Neuronal stem cell (in vitro differentiated cells): ENCODE data around the gene LSM6.

Experiments
- DNase-seq: peaks from one replicate; pipeline ENCODE4 v3.0.0-alpha.2; 2013; ENCODE audit warnings: low spot score
- H2AFZ ChIP-seq: one replicate; pipeline ENCODE4 v1.6.1; 2013; ENCODE audit warnings: mild to moderate bottlenecking, low read length, inconsistent platforms
- H2AK5ac ChIP-seq: 2 replicates; pipeline ENCODE4 v1.6.1; 2013; ENCODE audit warnings: low read depth, mild to moderate bottlenecking, inconsistent platforms, low read length, moderate library complexity, mixed read lengths
- H2BK120ac ChIP-seq: 2 replicates; pipeline ENCODE4 v1.6.1; 2013; ENCODE audit warnings: low read depth, mild to moderate bottlenecking, inconsistent platforms, low read length, moderate library complexity, mixed read lengths
- H2BK12ac ChIP-seq: one replicate; pipeline ENCODE4 v1.6.1; 2013; ENCODE audit warnings: low read length, inconsistent platforms
- H2BK15ac ChIP-seq: 2 replicates; pipeline ENCODE4 v1.6.1; 2013; ENCODE audit warnings: mild to moderate bottlenecking, low read length, inconsistent platforms, mixed read lengths
- H2BK5ac ChIP-seq: one replicate; pipeline ENCODE4 v1.6.1; 2013; ENCODE audit warnings: inconsistent platforms, mild to moderate bottlenecking, low read length, moderate library complexity
- H3K14ac ChIP-seq: one replicate; pipeline ENCODE4 v1.6.1; 2013; ENCODE audit warnings: low read length, inconsistent platforms
- H3K18ac ChIP-seq: 2 replicates; pipeline ENCODE4 v1.6.1; 2013; ENCODE audit warnings: low read length, inconsistent platforms
- H3K23ac ChIP-seq: 2 replicates; pipeline ENCODE4 v1.6.1; 2013; ENCODE audit warnings: low read depth, mild to moderate bottlenecking, mixed read lengths, low read length, inconsistent platforms; ENCODE audit not compliant: poor library complexity
- H3K27ac ChIP-seq: replicated peaks from 3 replicates; pipeline ENCODE4 v1.5.1; 2013; ENCODE audit warnings: low read length, inconsistent platforms
- H3K27me3 ChIP-seq, 3 experiments: 2 replicates each; pipeline ENCODE4 v1.6.1; 2013; ENCODE audit warnings: low read length in 3 of 3, mild to moderate bottlenecking in 2 of 3, inconsistent platforms in 1 of 3, low read depth in 1 of 3, mixed read lengths in 1 of 3, moderate library complexity in 1 of 3; ENCODE audit not compliant: control insufficient read depth in 3 of 3, insufficient read depth in 3 of 3
- H3K36me3 ChIP-seq, 2 donors: replicated peaks in 1 of 2; 2 replicates each; pipeline ENCODE4 v1.6.1; 2013; ENCODE audit warnings: low read length in 2 of 2; ENCODE audit not compliant: control insufficient read depth in 2 of 2, insufficient read depth in 2 of 2
- H3K4ac ChIP-seq: 2 replicates; pipeline ENCODE4 v1.6.1; 2013; ENCODE audit warnings: inconsistent platforms, mild to moderate bottlenecking, low read length, moderate library complexity
- H3K4me1 ChIP-seq, 2 donors: 1 replicate in 1 of 2; 2 replicates in 1 of 2; pipeline ENCODE4 v1.6.1; 2013; ENCODE audit warnings: low read length in 2 of 2, low read depth in 1 of 2; ENCODE audit not compliant: control insufficient read depth in 2 of 2, insufficient read depth in 1 of 2
- H3K4me2 ChIP-seq: one replicate; pipeline ENCODE4 v1.6.1; 2013; ENCODE audit warnings: mild to moderate bottlenecking, low read length, inconsistent platforms; ENCODE audit not compliant: insufficient read depth, poor library complexity, severe bottlenecking
- H3K4me3 ChIP-seq, 2 donors: 2 replicates each; pipeline ENCODE4 v1.5.1; 2013; ENCODE audit warnings: low read length in 2 of 2, mild to moderate bottlenecking in 2 of 2, inconsistent platforms in 1 of 2, moderate library complexity in 1 of 2
- H3K79me1 ChIP-seq: one replicate; pipeline ENCODE4 v1.6.1; 2013; ENCODE audit warnings: low read depth, mild to moderate bottlenecking, inconsistent platforms, low read length, moderate library complexity
- H3K9ac ChIP-seq: one replicate; pipeline ENCODE4 v1.6.1; 2013; ENCODE audit warnings: mild to moderate bottlenecking, low read depth, low read length, inconsistent platforms; ENCODE audit not compliant: poor library complexity
- H3K9me3 ChIP-seq, 2 donors: replicated peaks in 1 of 2; 2 replicates each; pipeline versions ENCODE3 to v1.6.1; 2013; ENCODE audit warnings: low read length in 2 of 2, mild to moderate bottlenecking in 2 of 2, inconsistent platforms in 1 of 2, low read depth in 1 of 2, mixed read lengths in 1 of 2, moderate library complexity in 1 of 2; ENCODE audit not compliant: control insufficient read depth in 2 of 2, insufficient read depth in 1 of 2
- H4K8ac ChIP-seq: one replicate; pipeline ENCODE4 v1.6.1; 2013; ENCODE audit warnings: low read depth, mild to moderate bottlenecking, inconsistent platforms, low read length, moderate library complexity
- H4K91ac ChIP-seq: one replicate; pipeline ENCODE4 v1.6.1; 2013; ENCODE audit warnings: low read length, low read depth, mild to moderate bottlenecking, inconsistent platforms; ENCODE audit not compliant: poor library complexity
- WGBS, 2 donors: extraction: QIAGEN DNeasy Blood & Tissue Kit; methylation state at CpG; one replicate each; pipeline ENCODE4 v1.1.7; 2013; ENCODE audit warnings: missing lambda C conversion rate in 2 of 2, mixed read lengths in 1 of 2; ENCODE audit not compliant: insufficient read length in 2 of 2, insufficient replicate concordance in 1 of 2; ENCODE audit errors: extremely low coverage in 2 of 2; 5-methylcytosine and 5-hydroxymethylcytosine counted together

Gene LSM6

GRCh38 chr4:146207410-146207809, 31.9 kb downstream of the LSM6 start:
- Histone ChIP-seq H3K4ac (no peak overlapping the region), H3K14ac (no peak overlapping the region), H3K4me2 (no peak overlapping the region), H4K91ac (no peak overlapping the region), H2BK15ac (no peak overlapping the region), H3K18ac (no peak overlapping the region), H3K36me3 (no peaks in the 10 kb centered on the region), H3K4me1 (no peaks in the 10 kb centered on the region), H4K8ac (no peak overlapping the region), H2AFZ (no peak overlapping the region), H3K9ac (no peak overlapping the region), H3K9me3 (peaks cover 0 to 2% of the 10 kb centered on the region in 2 donors), H2BK12ac (no peak overlapping the region), H3K27ac (no peak overlapping the region), H2BK5ac (no peak overlapping the region), H3K79me1 (no peaks in the 10 kb centered on the region), H3K27me3 (no peaks in the 10 kb centered on the region), H3K4me3 (no peak overlapping the region), H2BK120ac (no peak overlapping the region), H2AK5ac (no peak overlapping the region), H3K23ac (no peak overlapping the region)
- no CpG with 5 or more reads among the region's 5 CpGs for WGBS, 2 donors
- no peak for DNase-seq

- H3K4me1 ChIP-seq: no peaks in the 10 kb centered on the region
- no peak overlapping the region for H2BK5ac ChIP-seq
- H3K4me2 ChIP-seq: no peak overlapping the region
- no peak overlapping the region for H3K4ac ChIP-seq
- H3K27me3 ChIP-seq: peaks cover 0 to 3% (median 0%) of the 10 kb centered on the region in 3 experiments
- no CpG with 5 or more reads among the region's 2 CpGs for WGBS, 2 donors
- no peak overlapping the region for H2AK5ac ChIP-seq
- DNase-seq: no peak
- no peak overlapping the region for H3K9ac ChIP-seq
- H4K91ac ChIP-seq: no peak overlapping the region
- H2BK120ac ChIP-seq: no peak overlapping the region
- H2BK15ac ChIP-seq: no peak overlapping the region
- H4K8ac ChIP-seq: no peak overlapping the region
- H2BK12ac ChIP-seq: no peak overlapping the region
- no peak overlapping the region for H3K18ac ChIP-seq
- H2AFZ ChIP-seq: no peak overlapping the region
- no peak overlapping the region for H3K23ac ChIP-seq
- no peak overlapping the region for H3K14ac ChIP-seq
- H3K4me3 ChIP-seq: no peak overlapping the region
- H3K27ac ChIP-seq: no peak overlapping the region
- H3K79me1 ChIP-seq: no peaks in the 10 kb centered on the region
- peaks cover 0 to 2% of the 10 kb centered on the region in 2 donors for H3K9me3 ChIP-seq
- H3K36me3 ChIP-seq: no peaks in the 10 kb centered on the region
These were observed 35.4 kb downstream of the LSM6 start for GRCh38 chr4:146210890-146211289.

GRCh38 chr4:146211440-146211839, 35.9 kb downstream of the LSM6 start:
- H4K8ac ChIP-seq: no peak overlapping the region
- WGBS, 2 donors: no CpG with 5 or more reads among the region's 7 CpGs

GRCh38 chr4:146212781-146213180, 37.3 kb downstream of the LSM6 start:
- Histone ChIP-seq H3K27ac (no peak overlapping the region), H4K91ac (no peak overlapping the region), H3K27me3 (peaks cover 0 to 3% (median 0%) of the 10 kb centered on the region in 3 experiments), H3K9me3 (no peaks in the 10 kb centered on the region), H3K14ac (no peak overlapping the region), H2AK5ac (no peak overlapping the region), H3K4ac (no peak overlapping the region), H2BK15ac (no peak overlapping the region), H2BK5ac (no peak overlapping the region), H3K4me1 (no peaks in the 10 kb centered on the region), H4K8ac (no peak overlapping the region), H3K4me2 (no peak overlapping the region), H2BK120ac (no peak overlapping the region), H3K23ac (no peak overlapping the region), H2BK12ac (no peak overlapping the region), H3K79me1 (no peaks in the 10 kb centered on the region), H2AFZ (no peak overlapping the region), H3K4me3 (no peak overlapping the region), H3K36me3 (no peaks in the 10 kb centered on the region), H3K9ac (no peak overlapping the region), H3K18ac (no peak overlapping the region)
- WGBS, 2 donors: no CpG with 5 or more reads among the region's 9 CpGs
- DNase-seq: no peak

More at GRCh38 chr4:146211440-146211839, 35.9 kb downstream of the LSM6 start:
- Histone ChIP-seq H2BK5ac (no peak overlapping the region), H3K4me2 (no peak overlapping the region), H4K91ac (no peak overlapping the region), H3K4me1 (no peaks in the 10 kb centered on the region), H2AK5ac (no peak overlapping the region), H3K23ac (no peak overlapping the region), H2BK12ac (no peak overlapping the region), H2AFZ (no peak overlapping the region), H3K14ac (no peak overlapping the region), H3K9ac (no peak overlapping the region), H3K18ac (no peak overlapping the region), H3K27ac (no peak overlapping the region), H2BK120ac (no peak overlapping the region), H3K9me3 (peaks cover 0 to 2% of the 10 kb centered on the region in 2 donors), H3K36me3 (no peaks in the 10 kb centered on the region), H2BK15ac (no peak overlapping the region), H3K4me3 (no peak overlapping the region), H3K79me1 (no peaks in the 10 kb centered on the region), H3K27me3 (peaks cover 0 to 3% (median 0%) of the 10 kb centered on the region in 3 experiments), H3K4ac (no peak overlapping the region)
- no peak for DNase-seq
